A673 (cell line): Measurements from ENCODE around the gene LRP2. TPM values are rescaled to one million over a fixed set of nuclear protein-coding genes. Genes with fewer than 3 reads are reported as not detected.

Source experiments
- BruUV-seq: library from RNA; stranded (reverse); fragments of 400-500 nt; replicated peaks from 2 replicates; lab custom pipeline; 2021; lab: Mats Ljungman, UMichigan
- CTCF ChIA-PET: fragments of 300-600 bp; sonication (Branson Sonifier 250); formaldehyde crosslinking; loops from one replicate; lab custom pipeline; 2022; ENCODE audit warnings: antibody characterized with exemption; lab: Charles Lee
- POLR2A ChIA-PET: fragments of 300-600 bp; sonication (Branson Sonifier 250); formaldehyde crosslinking; loops from one replicate; lab custom pipeline; 2022; ENCODE audit warnings: antibody characterized with exemption; ENCODE audit not compliant: low non-redundant PET; lab: Charles Lee
- DNase-seq: peaks from one replicate; pipeline ENCODE4 v3.0.0-alpha.2; 2015; ENCODE audit warnings: low spot score
- H3K27ac ChIP-seq: fragments of 200-600 bp; sonication (generic); 2 replicates; pipeline ENCODE4 v1.5.1; 2016; ENCODE audit warnings: mixed run types, low read depth, mild to moderate bottlenecking, mixed read lengths, antibody characterized with exemption, low read length; ENCODE audit not compliant: poor library complexity, severe bottlenecking
- H3K27me3 ChIP-seq: fragments of 200-600 bp; sonication (generic); replicated peaks from 2 replicates; pipeline ENCODE4 v1.6.1; 2017; ENCODE audit warnings: mixed run types, low read depth, mild to moderate bottlenecking, mixed read lengths, antibody characterized with exemption, low read length; ENCODE audit not compliant: insufficient read depth, poor library complexity
- H3K36me3 ChIP-seq: fragments of 200-600 bp; sonication (generic); 2 replicates; pipeline ENCODE4 v1.6.1; 2016; ENCODE audit warnings: mixed run types, mild to moderate bottlenecking, mixed read lengths, antibody characterized with exemption, low read length; ENCODE audit not compliant: insufficient read depth, poor library complexity, severe bottlenecking
- H3K4me1 ChIP-seq: fragments of 200-600 bp; sonication (generic); 2 replicates; pipeline ENCODE4 v1.6.1; 2017; ENCODE audit warnings: mixed run types, mild to moderate bottlenecking, mixed read lengths, antibody characterized with exemption, low read length; ENCODE audit not compliant: insufficient read depth, poor library complexity, severe bottlenecking
- H3K4me3 ChIP-seq: fragments of 200-600 bp; sonication (generic); 2 replicates; pipeline ENCODE4 v1.5.1; 2016; ENCODE audit warnings: low read depth, mixed run types, mild to moderate bottlenecking, mixed read lengths, low read length; ENCODE audit not compliant: poor library complexity, severe bottlenecking
- H3K9me3 ChIP-seq: fragments of 200-600 bp; sonication (generic); 2 replicates; pipeline ENCODE4 v1.6.1; 2016; ENCODE audit warnings: mixed run types, low read depth, mild to moderate bottlenecking, mixed read lengths, antibody characterized with exemption, low read length; ENCODE audit not compliant: poor library complexity, severe bottlenecking
- EZH2 ChIP-seq: fragments of 200-600 bp; sonication (generic); IDR thresholded peaks from 2 replicates; pipeline ENCODE4 v1.6.1; 2017; ENCODE audit warnings: borderline replicate concordance, low read depth, mild to moderate bottlenecking, mixed read lengths, antibody characterized with exemption, low read length; ENCODE audit not compliant: poor library complexity, severe bottlenecking
- intact Hi-C: fragments of 100-400 bp; cut with micrococcal nuclease; formaldehyde crosslinking; loops from one replicate; pipeline ENCODE4 v1.10.0; 2022; ENCODE audit not compliant: unreplicated experiment
- total RNA-seq: library from RNA; stranded (reverse); gene quantifications from 2 replicates; pipeline ENCODE4 v1.2.3, GENCODE V29; 2021
- TF ChIP-seq, protein P1 (sequence below): fragments of 300-800, 200-600 bp; sonication (generic); conservative IDR thresholded peaks from 2 replicates; pipeline ENCODE4 v1.5.1; 2017; ENCODE audit warnings: low read depth, mild to moderate bottlenecking, antibody characterized with exemption, low read length, moderate library complexity, mixed read lengths

The LRP2 gene
- total RNA-seq, 1 experiment from 2014 or later, result 0.26 TPM

DNA sequence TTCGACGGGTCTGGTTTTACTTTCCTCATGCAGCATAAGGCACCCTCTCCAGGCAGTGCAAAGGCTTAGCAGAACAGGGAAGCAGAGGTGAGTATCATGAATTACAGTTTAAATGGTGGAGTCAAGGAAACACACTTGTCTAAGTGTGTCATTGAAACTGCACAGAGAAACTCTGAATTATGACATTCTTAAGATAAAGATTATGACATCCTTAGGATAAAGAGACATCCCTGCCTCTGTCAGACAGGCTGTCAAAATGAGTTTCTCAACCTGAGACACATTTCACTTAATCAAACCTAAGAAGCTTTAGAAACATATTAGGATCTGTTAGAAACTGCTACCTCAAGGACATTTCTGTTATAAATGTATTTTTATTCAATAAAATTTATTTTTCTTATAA lies 179.8 kb downstream of the LRP2 start:
- H3K4me3 ChIP-seq, result no peak overlapping the region
- H3K27me3 ChIP-seq, result peaks cover 9% of the 10 kb centered on the region
- H3K27ac ChIP-seq, result no peak overlapping the region
- DNase-seq, result no peak
- CTCF ChIA-PET, result no interaction called here
- BruUV-seq, result no TSS peak
- TF ChIP-seq, protein P1, sequence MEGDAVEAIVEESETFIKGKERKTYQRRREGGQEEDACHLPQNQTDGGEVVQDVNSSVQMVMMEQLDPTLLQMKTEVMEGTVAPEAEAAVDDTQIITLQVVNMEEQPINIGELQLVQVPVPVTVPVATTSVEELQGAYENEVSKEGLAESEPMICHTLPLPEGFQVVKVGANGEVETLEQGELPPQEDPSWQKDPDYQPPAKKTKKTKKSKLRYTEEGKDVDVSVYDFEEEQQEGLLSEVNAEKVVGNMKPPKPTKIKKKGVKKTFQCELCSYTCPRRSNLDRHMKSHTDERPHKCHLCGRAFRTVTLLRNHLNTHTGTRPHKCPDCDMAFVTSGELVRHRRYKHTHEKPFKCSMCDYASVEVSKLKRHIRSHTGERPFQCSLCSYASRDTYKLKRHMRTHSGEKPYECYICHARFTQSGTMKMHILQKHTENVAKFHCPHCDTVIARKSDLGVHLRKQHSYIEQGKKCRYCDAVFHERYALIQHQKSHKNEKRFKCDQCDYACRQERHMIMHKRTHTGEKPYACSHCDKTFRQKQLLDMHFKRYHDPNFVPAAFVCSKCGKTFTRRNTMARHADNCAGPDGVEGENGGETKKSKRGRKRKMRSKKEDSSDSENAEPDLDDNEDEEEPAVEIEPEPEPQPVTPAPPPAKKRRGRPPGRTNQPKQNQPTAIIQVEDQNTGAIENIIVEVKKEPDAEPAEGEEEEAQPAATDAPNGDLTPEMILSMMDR, result no peak
- TF ChIP-seq EZH2, result no peak
- no peaks in the 10 kb centered on the region for H3K36me3 ChIP-seq
- intact Hi-C loops, result no loop called here
- POLR2A ChIA-PET, result no interaction called here
- no peaks in the 10 kb centered on the region for H3K9me3 ChIP-seq
- no peaks in the 10 kb centered on the region for H3K4me1 ChIP-seq

DNA sequence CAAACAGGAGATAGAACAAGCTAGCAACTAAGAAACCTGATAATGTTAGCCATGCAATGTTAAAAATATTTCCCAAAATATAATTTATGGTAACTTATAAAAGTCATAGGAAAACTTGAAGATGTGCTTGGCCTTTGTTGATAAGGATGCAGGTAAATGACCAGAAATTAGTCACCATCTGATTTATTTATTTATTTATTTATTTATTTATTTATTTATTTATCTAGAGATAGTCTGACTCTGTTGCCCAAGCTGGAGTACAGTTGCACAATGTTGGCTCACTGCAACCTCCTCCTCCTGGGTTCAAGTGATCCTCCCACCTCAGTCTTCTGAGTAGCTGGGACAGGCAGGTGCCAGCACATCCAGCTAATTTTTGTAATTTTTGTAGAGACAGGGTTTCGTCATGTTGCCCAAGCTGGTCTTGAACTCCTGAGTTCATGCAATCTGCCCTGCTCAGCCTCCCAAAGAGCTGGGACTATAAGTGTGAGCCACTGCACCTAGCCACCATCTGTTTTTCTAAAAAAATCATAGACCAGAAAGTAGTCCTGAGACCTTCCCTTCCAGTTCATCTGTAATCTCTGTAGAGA lies 183.4 kb downstream of the LRP2 start:
- H3K4me1 ChIP-seq, result no peaks in the 10 kb centered on the region
- H3K27me3 ChIP-seq, result peaks cover 26% of the 10 kb centered on the region
- ChIA-PET CTCF (no interaction called here), POLR2A (no interaction called here)
- intact Hi-C loops, result no loop called here
- TF ChIP-seq, protein P1, result no peak
- TF ChIP-seq EZH2, result no peak
- no peaks in the 10 kb centered on the region for H3K36me3 ChIP-seq
- H3K27ac ChIP-seq, result no peak overlapping the region
- DNase-seq, result no peak
- H3K4me3 ChIP-seq, result no peak overlapping the region
- no TSS peak for BruUV-seq
- no peaks in the 10 kb centered on the region for H3K9me3 ChIP-seq

DNA sequence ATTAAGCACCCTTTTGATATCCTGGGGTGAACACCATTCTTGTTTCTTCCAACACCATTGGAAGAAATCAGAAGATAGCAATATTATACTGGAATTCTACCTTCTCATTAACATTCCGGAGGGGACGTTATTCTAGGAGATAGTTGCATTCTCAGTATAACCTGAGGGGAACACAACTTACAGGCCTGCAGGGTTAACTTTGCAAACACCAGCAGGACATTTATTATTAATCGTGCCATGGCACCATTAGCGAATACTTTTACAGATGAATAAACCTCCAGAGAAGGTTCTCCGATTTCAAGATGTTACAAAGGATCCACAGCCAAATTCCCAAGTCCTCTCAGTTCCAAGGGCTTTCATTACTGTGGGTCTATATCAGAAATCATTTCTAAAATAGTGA lies 184.0 kb downstream of the LRP2 start:
- no peak overlapping the region for H3K4me3 ChIP-seq
- H3K27ac ChIP-seq, result no peak overlapping the region
- H3K4me1 ChIP-seq, result no peaks in the 10 kb centered on the region
- ChIA-PET CTCF (no interaction called here), POLR2A (no interaction called here)
- intact Hi-C loops, result no loop called here
- no peak for DNase-seq
- peaks cover 26% of the 10 kb centered on the region for H3K27me3 ChIP-seq
- no peak for TF ChIP-seq EZH2
- no TSS peak for BruUV-seq
- no peaks in the 10 kb centered on the region for H3K9me3 ChIP-seq
- H3K36me3 ChIP-seq, result no peaks in the 10 kb centered on the region

DNA sequence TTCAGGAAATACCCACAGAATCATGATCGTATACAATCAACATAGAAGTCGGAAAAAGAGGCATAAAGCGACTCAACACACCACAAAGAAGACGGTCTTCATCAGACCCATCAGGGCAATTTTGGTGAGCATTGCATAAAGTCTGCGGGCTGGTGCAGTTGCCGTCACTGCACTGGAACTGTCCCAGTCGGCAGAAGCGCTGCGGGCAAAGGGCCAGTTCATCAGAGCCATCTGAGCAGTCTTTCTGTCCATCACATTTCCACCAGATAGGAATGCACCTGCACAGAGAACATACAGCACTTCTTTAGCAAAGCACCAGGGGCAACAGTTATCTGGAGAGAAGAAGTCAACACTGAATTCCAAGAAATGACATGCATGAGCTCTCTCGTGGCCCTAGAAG lies 187.2 kb downstream of the LRP2 start:
- intact Hi-C loops, result no loop called here
- no peak for DNase-seq
- H3K4me1 ChIP-seq, result no peaks in the 10 kb centered on the region
- TF ChIP-seq EZH2, result no peak
- TF ChIP-seq, protein P1, result no peak
- no peak overlapping the region for H3K4me3 ChIP-seq
- no peaks in the 10 kb centered on the region for H3K9me3 ChIP-seq
- no peaks in the 10 kb centered on the region for H3K36me3 ChIP-seq
- ChIA-PET POLR2A (no interaction called here), CTCF (no interaction called here)
- no TSS peak for BruUV-seq
- H3K27me3 ChIP-seq, result peaks cover 37% of the 10 kb centered on the region
- H3K27ac ChIP-seq, result no peak overlapping the region
